Measurements from ENCODE around the gene PLXNA4. TPM values are rescaled to one million over a fixed set of nuclear protein-coding genes. Genes with fewer than 3 reads are reported as not detected.

The PLXNA4 gene
- total RNA-seq, 1 donor from 2014 or later, result 133 TPM

DNA sequence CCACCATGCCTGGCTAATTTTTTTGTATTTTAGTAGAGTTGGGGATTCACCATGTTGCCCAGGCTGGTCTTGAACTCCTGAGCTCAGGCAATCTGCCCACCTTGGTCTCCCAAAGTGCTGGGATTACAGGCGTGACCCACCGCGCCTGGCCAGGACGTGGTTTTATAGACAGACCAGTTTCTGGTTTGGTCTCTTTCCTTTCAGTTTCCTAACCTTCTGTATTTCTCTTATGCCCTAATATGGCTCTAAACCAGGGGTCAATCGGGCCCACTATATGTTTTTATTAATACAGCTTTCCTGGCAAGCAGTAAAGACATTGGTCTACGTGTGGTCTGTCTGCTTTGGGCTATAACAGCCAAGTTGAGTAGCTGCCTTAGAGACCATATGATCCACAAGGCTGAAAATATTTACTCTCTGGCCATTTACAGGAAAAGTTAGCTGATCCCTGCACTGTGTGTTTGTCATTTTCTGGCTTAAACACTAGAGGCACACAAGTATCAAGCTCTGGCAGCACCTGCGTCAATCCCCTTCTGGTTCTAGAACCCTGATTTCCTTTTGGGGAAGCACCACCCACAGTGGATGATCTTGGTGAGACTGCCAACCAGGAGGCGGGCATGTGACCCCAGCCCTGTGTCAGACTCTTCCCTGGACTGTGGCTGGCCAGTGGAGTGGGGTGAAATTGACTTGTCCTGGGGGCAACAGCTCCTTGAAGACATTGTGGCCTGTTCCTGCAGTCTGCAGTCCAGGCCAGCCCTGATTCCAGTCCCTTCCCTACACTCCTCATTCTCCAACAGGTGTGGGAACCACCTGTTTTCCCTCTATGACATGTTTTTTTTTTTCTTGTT lies 497.2 kb downstream of the PLXNA4 start:
- DNase-seq (ENCODE audit: low spot score), result no peak

GRCh38 chr7:132077971-132078685 lies 498.1 kb downstream of the PLXNA4 start:
- DNase-seq (ENCODE audit: low spot score), result peak; percentile 76

DNA sequence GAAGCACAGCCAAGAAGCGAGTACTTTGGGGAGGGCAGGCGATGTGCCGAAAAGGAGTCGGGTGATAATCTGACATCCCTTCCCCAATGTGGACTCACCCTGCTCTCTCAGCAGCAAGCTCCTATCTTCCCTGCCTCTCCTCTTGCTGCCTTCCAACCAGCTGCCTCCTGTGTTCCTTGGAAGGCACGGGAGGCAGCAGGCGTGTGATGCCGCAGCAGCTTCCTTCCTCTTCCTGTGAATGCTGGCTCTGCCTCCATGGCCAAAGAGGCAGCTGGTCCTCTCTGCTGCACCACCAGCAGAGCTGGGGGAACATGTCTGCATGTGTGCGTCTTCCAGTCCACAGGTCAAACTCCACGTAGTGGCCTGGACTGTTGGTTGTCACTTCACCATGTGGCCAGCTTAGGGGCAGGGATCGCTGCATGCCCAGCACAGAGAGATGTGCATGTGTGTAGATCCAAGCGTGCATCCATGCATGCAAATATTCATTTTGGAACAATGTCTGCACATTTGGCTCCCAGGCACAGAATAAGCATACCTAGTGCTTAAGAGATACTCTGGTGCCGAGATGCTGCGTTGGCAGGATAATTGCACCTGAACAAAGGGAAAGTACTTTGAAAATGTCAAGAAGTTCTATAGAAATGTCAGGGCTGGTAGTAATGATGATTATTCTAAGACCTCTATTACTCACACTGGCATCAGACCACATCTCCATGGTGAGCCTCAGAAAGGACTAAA lies 499.8 kb downstream of the PLXNA4 start:
- DNase-seq (ENCODE audit: low spot score), result peak; percentile 51

- DNase-seq (ENCODE audit: low spot score), result no peak
Observed at GRCh38 chr7:132075515-132075914, 500.8 kb downstream of the PLXNA4 start.

GRCh38 chr7:132073920-132074589 lies 502.2 kb downstream of the PLXNA4 start:
- DNase-seq (ENCODE audit: low spot score), result peak; percentile 65
